Measurements from ENCODE around the gene NCK2.

The NCK2 gene

DNA sequence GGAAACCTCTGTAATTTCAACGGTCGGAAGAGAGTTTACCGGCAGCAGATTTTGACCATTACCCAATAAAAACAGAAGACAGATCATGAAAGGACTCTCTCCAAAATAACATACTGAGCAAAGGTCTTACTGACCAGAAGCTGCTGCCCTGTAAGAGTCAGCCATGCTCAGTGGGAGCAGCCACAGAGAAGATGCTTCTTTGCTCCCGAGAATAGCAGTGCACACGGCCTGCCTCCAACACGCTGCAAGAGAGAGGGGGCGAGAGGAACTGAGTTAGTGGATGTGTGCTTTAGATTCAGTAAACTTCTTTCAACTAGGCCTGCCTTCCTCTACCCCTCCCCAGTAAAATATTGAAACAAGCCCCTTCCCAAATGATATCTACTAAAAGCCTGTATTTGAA is 103.7 kb downstream of the NCK2 start:
- TF ChIP-seq, protein P1, sequence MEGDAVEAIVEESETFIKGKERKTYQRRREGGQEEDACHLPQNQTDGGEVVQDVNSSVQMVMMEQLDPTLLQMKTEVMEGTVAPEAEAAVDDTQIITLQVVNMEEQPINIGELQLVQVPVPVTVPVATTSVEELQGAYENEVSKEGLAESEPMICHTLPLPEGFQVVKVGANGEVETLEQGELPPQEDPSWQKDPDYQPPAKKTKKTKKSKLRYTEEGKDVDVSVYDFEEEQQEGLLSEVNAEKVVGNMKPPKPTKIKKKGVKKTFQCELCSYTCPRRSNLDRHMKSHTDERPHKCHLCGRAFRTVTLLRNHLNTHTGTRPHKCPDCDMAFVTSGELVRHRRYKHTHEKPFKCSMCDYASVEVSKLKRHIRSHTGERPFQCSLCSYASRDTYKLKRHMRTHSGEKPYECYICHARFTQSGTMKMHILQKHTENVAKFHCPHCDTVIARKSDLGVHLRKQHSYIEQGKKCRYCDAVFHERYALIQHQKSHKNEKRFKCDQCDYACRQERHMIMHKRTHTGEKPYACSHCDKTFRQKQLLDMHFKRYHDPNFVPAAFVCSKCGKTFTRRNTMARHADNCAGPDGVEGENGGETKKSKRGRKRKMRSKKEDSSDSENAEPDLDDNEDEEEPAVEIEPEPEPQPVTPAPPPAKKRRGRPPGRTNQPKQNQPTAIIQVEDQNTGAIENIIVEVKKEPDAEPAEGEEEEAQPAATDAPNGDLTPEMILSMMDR (IDR thresholded peaks at IDR 0.05; ENCODE audit: extremely low read depth, insufficient read depth, missing control alignments) = no peak
- in situ Hi-C loops (cut with MboI; ENCODE audit: low pct_unique_long_range_greater_than_20kb, low sequenced_read_pairs, unreplicated experiment) = no loop called here
- DNase-seq (ENCODE audit: low spot score) = no peak

DNA sequence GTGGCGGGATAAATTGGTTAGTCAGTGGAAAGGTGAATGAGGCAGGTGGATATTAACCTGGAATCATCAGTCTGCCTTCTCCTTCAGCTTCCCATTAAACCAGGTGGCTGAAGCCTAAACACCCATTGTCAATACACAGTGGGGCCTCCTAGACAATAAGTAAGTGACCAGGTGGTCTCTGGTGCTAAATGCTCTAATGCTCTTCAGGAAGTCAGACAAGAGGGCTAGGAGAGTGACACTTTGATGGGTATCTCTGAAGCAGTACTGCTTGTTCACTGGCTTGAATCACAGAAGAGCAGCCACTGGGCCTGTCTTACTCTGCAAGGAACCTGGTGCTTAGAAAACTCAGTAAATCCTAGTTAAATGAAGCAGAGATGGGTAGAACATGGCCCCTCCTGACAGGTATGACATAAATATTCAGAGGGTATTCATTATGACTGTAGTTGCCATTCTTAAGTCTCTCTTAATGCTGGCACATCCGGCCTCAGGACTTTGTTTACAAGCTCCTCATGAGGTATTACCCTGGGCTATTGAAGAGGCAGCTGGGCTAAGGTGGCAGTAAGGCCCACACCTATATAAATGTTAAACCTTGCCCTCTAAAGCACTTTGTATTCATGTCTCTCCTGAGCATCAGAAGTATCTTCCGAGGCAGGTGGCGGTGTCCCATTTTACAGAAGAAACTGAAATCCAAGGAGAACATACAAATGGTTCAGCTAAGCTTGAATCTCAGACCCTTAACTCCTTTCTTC is 104.9 kb downstream of the NCK2 start:
- TF ChIP-seq, protein P1 (IDR thresholded peaks at IDR 0.05; ENCODE audit: extremely low read depth, insufficient read depth, missing control alignments) = no peak
- in situ Hi-C loops (cut with MboI; ENCODE audit: low pct_unique_long_range_greater_than_20kb, low sequenced_read_pairs, unreplicated experiment) = no loop called here

DNA sequence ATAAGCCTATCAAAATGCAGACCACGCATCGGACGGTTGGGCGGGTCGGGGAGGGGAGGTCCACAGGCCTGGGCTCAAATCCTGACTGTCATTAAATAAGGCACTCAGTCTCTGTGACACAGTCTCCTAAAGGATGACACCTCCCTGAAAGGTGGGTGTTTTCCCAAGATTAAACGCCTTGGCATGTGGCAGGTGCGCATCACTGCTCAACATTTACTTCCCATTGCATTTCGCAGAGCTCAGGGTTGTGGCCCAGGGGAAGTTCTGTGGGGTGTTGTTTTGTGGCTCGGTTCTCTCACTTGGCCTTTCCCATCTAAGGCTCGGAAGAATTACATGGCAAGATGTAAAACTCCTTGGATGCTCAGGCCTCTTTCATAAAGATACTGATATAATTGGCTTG is 107.4 kb downstream of the NCK2 start:
- TF ChIP-seq, protein P1 (IDR thresholded peaks at IDR 0.05; ENCODE audit: extremely low read depth, insufficient read depth, missing control alignments) = no peak
- no peak for DNase-seq (ENCODE audit: low spot score)
- in situ Hi-C loops (cut with MboI; ENCODE audit: low pct_unique_long_range_greater_than_20kb, low sequenced_read_pairs, unreplicated experiment) = no loop called here

More for the DNA sequence above, 104.9 kb downstream of the NCK2 start:
- no peak for DNase-seq (ENCODE audit: low spot score)

DNA sequence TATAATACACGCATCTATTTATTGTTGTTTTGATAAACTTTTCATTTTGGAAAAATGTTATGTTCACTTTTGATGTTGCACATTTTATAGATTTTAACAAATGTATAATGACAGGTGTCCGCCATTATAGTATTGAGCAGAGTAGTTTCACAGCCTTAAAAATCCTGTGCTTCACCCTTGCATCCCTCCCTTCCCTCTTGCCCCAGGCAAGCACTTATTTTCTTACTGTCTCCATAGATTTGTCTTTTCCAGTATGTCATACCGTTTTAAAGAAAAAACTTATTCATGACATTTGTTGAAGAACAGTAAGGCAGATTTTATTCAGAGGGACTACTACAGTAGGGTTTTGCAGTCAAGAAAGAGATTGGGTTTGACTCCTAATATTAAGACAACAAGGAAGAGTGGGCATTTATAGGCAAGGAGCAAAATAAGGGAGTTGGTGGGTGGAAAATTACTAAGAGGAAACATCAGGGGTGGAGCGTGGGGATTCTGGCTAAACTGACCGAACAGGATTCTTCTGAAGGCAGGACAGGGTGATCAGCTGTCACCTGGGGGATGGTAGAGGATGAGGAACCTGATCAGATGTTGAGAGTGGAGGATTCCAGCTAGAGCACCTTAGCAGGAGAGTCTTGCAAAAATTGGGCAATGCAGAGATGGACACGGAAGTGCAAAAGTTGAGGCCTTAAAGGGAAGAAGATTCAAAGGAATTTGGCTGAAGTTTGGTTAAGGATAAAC is 108.8 kb downstream of the NCK2 start:
- DNase-seq (ENCODE audit: low spot score) = no peak
- in situ Hi-C loops (cut with MboI; ENCODE audit: low pct_unique_long_range_greater_than_20kb, low sequenced_read_pairs, unreplicated experiment) = no loop called here
- TF ChIP-seq, protein P1 (IDR thresholded peaks at IDR 0.05; ENCODE audit: extremely low read depth, insufficient read depth, missing control alignments) = no peak

DNA sequence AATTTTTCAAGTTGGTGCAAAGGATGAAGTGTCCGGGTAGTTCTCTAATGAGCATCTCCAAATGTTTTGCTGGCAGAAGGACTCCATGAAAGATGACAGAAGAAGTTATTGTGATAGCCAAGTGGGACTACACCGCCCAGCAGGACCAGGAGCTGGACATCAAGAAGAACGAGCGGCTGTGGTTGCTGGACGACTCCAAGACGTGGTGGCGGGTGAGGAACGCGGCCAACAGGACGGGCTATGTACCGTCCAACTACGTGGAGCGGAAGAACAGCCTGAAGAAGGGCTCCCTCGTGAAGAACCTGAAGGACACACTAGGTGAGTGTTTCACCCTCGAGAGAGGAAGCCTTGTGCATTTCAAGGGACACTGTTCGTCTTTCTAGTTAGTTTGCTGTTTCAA is 110.3 kb downstream of the NCK2 start:
- TF ChIP-seq, protein P1 (IDR thresholded peaks at IDR 0.05; ENCODE audit: extremely low read depth, insufficient read depth, missing control alignments) = no peak
- in situ Hi-C loops (cut with MboI; ENCODE audit: low pct_unique_long_range_greater_than_20kb, low sequenced_read_pairs, unreplicated experiment) = no loop called here
- no peak for DNase-seq (ENCODE audit: low spot score)

DNA sequence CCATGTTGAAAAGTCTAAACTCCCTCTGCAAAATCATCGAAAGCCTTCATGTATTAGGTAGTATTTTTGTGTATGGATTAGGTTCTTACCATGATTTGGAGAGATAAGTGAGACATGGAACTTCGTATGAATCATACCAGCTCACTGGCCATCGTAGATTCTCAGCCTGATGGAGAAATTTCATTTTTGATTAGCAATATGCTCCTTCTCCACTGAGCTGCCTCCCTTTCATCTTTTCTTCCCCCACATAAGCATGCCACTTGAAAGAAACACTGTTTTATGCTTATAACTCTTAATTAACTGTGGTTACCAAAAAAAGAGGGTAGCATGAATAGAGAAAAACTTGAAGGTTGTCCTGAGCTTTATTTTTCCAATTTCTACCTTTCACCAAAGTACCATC is 111.9 kb downstream of the NCK2 start:
- TF ChIP-seq, protein P1 (IDR thresholded peaks at IDR 0.05; ENCODE audit: extremely low read depth, insufficient read depth, missing control alignments) = no peak
- in situ Hi-C loops (cut with MboI; ENCODE audit: low pct_unique_long_range_greater_than_20kb, low sequenced_read_pairs, unreplicated experiment) = no loop called here
- no peak for DNase-seq (ENCODE audit: low spot score)
